ENCODE measurements around the gene FGD2.

The FGD2 gene

DNA sequence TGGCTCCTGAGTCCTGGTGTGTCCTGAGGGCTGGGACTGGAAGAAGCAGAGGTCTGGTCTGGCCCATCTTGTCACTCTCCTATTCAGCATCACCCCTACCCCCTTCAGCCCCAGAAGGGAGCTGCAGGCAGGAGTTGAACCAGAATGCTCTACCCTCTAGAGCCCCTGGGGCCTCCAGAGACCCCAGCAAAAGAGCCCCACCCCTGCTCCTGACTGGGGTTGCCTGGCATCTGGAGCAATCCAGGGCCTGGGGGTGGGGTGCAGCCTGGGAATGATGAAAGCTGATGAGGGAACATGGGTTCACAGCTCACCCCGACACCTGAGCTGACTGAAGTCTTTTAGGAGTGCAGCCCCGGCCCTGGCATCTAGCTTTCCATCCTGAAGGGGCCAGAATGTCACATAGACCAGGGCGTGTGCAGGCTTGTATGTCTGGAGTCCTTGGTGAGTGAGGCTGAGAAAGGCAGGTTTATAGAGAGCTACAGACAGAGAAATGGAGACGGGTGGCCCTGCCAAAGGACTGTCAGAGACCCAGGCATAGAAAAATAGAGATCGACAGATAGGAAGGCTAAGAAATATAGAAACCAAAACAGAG, 12.2 kb downstream of the FGD2 start:
- no peak for DNase-seq (ENCODE audit: low read depth in 2 of 2)

DNA sequence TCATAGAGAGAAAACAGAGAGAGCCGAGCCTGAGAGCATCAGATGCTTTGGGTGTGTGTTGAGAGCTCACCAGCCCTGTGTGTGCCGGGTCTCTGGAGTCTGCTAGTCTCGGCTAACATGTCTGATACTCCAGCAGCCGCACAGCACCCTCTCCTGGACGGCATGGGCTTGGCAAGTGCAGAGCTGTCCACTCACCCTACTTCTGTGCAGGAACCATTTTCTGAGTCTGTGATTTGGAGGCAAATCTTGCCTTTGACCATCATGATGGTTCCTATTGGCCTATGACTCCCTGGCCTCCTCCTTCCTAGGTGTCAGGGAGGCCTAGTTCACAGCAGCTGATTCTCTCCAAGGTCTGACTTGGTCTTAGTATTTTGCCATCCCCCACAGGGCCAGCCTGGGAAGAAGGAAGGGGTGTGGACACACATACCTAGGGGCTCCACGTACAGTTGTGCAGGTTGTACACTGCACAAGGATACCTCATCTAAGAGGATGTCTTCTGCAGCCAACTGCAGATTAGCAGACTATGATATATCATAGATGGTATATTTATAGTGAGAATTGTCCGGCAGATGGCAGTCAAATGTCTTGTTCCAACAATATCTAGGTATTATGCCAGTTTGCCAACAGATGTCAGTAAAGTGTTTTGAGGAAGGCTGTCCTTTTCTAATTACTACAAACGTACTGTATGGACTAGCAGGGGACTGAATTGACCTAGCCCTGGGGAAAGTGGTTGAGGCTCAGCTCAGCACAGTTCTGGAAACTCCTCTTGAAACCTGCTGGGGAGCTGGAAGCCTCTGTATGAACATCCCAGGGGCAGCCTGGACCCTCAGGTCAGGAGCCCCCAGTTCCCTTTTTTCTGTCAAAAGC, 13.0 kb downstream of the FGD2 start:
- DNase-seq (ENCODE audit: low read depth in 2 of 2) = peak; percentile 69 to 79

DNA sequence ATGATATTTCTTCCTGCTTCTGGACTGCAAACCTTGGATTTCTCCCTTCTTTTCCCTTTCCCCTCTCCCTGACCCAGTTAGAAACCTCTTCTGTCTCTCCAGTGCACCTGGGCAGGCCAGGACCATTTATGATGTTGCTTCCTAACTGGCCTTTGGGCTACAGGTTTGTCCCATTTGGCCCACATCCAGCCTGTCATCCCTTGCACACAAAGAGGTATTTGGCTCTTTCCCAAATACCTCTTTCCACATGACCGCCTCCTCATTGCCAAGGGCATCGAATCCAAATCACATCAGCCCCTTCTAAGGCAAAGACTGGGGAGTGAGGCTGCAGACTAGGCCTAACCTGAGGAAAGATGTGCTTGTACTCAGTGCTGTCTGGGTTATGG, 13.6 kb downstream of the FGD2 start:
- no peak for DNase-seq (ENCODE audit: low read depth in 2 of 2)

DNA sequence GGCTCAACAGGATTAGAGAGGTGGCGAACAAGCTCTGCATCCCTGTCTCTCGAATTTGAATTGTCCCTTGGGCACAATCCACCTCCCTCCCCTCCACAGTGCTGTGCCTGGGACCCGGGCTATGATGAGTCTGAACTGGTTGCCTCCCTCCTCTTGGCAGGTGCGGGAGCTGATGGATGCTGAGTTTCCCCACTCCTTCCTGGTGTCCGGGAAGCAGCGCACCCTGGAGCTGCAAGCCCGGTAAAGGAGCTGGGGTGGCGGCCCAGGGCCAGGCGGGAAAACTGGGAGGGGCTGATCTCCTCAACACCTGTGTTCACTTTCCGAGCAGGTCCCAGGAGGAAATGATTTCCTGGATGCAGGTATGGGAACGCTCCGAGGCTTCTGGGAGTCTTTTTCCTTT, 14.9 kb downstream of the FGD2 start:
- DNase-seq (ENCODE audit: low read depth in 2 of 2) = no peak

DNA sequence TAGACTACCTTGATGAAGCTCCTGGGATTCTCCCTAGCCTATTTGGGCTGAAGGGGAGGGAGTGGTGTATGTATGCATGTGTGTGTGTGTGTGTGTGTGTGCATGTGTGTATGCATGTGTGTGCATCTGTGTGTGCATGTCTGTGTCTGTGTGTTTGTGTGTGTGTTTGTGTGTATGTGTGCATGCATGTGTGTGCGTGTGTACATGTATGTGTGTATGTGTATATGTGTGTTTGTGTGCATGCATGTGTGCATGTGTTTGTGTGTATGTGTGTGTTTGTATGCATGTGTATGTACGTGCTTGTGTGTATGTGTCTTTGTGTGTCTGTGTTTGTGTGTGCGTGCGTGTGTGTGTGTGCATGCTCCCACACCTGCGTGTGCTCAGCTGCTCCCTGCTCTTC, 15.4 kb downstream of the FGD2 start:
- no peak for DNase-seq (ENCODE audit: low read depth in 2 of 2)

DNA sequence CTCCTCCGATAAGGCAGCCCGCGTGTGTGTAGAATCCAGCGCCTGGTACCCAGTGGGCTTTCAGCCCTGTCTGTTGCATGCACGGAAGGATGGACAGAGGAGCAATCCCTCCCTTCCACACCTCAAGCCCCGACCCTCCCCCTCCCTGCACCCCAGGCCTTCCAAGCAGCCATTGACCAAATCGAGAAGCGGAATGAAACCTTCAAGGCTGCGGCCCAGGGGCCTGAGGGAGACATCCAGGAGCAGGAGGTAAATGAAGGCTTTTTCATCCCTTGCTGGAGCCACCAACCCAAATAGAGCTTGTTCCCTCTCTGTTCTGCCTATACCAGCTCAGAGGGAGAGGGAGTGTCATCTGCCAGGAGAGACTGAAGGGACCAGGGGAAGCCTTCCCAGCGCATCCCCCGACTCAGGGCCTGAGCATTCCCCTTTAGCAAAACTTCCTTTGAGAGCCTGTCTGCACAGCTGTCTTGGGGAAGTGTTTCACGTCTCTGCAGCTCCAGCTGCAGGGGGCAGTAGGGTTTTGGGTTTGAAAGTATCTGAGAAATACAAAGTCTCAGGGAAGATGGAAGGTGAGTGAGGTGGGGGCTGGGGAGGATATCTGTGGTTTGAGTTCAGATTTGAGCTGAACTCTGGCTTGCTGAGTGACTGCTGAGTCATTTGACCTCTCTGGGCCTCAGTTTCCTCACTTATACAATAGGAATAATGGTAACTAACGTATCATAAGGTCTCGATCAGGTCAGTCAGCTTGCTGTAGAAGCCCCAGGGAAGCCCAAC, 16.1 kb downstream of the FGD2 start:
- peak in 1 of 2 donors; percentile 48 for DNase-seq (ENCODE audit: low read depth in 2 of 2)

DNA sequence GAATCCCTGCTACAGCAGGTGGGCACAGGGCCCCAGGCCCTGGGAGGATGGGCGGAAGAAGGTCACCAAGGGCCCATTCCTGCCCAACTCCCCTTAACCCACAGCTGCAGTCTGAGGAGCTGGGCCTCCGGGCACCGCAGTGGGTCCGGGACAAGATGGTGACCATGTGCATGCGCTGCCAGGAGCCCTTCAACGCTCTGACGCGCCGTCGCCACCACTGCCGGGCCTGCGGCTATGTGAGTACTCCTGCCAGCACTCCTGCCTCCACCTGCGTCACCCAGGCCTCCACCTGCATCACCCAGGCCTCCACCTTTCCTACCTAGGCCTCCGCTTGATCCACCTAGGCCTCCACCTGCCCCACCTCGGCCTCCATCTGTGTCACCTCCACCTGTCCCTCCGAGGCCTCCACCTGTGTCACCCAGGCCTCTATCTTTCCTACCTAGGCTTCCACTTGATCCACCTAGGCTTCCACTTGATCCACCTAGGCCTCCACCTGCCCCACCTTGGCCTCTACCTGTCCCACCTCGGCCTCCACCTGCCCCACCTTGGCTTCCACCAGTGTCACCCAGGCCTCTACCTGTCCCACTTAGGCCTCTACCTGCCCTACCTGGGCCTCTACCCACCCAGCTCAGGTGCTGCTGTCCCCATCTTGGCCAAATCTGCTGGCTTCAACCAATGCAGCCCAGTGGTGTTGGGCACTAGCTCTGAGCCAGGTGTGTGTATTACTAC, 16.8 kb downstream of the FGD2 start:
- DNase-seq (ENCODE audit: low read depth in 2 of 2) = no peak

DNA sequence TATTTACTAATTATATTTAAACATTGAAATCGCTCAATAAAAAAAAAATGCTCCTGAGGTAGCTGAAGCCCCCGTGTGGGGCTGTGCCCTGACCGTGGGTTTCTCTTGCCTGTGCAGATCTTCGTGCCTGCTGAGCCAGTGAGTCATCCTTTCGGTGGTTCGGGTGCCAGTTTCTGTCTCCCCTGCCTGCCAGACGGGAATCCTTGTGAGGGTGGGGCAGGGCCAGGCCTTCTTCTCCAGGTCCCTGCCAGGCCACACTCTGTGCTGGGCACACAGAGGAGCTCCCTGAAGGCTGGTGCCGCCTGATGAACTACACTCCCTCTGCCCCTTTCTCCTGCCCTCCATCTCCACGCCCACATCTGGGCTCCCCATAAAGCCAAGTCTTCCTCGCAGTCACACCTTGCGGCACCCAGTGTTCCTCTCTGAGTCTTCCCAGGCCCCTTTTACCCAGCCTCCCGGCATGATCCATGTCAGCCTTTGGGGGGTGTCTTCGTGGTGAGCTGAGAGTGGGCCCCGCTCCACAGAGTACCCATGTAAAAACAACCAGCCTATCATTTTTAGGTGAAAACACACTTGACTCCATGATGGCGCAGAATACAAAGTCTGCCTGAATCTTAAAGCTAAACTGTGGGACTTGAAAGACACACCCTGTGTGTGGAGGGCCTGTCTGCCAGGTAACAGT, 19.3 kb downstream of the FGD2 start:
- DNase-seq (ENCODE audit: low read depth in 2 of 2) = no peak

DNA sequence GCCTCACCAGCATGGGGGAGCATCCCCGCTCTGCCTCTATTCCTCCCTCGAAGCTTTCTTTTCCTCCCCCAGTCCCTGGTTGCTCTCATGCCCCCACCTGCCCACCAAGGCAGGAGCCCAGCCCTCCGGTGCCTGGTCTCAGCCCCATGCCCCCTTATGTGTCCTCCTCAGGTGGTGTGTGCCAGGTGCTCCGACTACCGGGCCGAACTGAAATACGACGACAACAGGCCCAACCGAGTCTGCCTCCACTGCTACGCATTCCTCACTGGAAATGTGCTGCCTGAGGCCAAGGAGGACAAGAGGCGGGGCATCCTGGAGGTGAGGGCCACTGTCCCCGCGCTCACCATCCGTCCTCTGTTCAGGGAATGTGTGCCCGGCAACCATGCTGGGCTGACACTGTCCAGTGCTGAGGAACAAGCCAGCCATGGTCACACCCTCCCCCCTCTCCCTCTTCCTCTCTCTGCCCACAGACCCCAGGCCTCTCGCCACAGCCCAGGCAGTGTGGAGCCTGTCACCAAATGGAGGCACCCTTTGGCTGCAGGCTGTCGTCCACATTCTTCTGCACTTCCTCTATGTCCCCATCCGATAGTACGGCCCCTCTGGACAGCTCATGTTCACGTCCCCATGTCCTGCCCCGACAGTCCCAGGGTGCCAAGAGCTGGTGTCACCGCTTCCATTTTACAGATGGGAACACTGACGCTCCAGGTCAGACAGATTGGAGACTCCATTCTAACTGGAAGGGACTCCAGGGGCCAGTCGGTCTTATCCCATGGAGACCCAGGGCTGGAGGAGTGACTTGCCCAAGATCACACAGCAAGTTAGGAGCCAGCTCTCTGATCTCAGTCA, 20.4 kb downstream of the FGD2 start:
- DNase-seq (ENCODE audit: low read depth in 2 of 2) = no peak

DNA sequence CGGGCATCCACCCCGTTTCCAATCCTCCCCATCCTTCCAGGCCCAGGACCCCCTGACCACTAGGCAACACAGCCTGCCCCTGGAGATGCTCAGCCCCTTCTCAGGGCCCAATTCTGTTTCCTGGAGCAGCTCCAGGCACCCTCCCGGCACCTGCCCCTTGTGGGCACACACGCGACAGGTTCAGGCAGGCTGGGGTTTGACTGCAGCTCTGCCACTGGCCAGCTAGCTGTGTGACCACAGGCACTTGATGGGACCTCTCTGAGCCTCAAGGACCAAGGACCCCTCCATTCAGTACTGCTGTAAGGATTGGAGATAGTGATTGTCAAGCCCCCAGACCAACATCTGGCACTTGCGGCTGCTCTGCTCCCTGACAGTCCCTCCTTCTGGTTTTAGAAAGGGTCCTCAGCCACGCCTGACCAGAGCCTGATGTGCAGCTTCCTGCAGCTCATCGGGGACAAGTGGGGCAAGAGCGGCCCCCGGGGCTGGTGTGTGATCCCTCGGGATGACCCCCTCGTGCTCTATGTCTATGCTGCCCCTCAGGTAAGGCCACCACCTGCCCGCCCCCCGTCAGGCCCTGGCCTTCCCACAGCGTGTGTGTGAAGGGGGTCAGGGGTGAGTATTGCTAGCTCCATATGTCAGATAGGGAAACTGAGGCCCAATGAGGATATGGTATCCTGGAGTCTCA, 21.7 kb downstream of the FGD2 start:
- no peak for DNase-seq (ENCODE audit: low read depth in 2 of 2)

DNA sequence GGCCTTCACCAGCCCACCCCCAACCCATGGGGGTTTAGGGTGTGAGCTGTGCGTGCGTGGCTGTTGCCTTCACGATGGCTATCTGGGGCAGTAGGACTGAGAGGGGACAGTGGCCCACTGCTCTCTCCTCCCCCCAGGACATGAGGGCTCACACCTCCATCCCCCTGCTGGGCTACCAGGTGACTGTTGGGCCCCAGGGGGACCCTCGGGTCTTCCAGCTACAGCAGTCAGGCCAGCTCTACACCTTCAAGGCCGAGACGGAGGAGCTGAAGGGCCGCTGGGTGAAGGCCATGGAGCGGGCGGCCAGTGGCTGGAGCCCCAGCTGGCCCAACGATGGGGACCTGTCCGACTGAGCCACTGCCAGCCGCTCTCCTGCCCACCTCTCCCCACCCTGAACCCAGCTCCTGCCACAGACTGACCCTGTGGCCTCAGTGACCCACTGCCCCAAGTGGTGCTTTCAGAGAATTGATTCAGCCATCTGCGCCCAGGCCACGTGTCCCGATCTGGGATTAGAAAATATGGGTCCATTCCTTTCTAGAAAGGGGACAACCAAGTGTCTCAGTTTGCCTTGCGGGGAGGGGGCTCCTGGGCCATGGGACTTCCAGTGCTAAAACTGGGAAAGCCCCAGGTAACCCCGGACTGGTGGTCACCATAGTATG, 22.5 kb downstream of the FGD2 start:
- no peak for DNase-seq (ENCODE audit: low read depth in 2 of 2)

DNA sequence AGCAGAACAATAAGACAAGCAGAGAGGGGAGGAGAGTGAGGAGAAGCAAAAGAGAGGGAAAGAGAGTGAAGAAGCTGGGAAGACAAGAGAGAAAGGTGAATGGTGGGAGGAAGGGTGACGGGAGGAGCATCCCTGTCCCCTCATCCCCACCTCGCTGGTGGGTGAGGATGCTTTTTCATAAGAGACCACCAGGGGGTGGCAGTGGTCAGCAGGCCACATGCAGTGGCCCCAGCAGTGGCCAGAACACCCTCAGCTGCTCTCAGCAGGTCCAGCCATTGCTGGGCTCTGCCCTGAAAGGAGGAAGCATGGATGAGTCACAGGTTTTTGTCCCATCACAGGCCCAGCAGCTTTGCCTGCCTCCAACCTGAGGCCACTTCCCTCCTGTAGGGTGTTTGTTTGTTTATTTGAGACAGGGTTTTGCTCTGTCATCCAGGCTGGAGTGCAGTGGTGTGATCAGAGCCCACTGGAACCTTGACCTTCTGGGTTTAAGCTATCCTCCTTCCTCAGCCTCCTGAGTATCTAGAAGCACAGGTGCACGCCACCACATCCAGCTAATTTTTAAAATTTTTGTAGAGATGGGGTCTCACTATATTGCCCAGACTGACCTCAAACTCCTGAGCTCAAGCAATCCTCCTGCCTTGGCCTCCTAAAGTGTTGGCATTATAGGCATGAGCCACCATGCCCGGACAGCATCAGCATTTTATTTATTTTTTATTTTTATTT, 24.0 kb downstream of the FGD2 start:
- no peak for DNase-seq (ENCODE audit: low read depth in 2 of 2)

DNA sequence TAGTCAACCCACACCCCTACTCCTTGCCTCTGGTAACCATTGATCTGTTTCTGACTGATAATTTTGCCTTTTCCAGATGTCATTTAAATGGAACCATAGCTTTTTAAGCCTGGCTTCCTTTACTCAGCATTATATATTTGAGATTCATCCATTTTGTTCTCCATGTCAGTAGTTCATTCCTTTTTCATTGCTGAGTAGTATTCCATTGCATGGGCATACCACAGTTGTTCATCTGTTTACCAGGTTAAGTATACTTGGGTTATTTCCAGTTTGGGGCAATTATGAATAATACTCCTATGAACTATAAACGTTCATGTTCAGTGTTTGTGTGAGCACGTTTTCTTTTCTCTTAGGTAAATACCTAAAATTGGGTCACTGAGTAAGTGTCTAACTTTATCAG, 25.1 kb downstream of the FGD2 start:
- DNase-seq (ENCODE audit: low read depth in 2 of 2) = no peak

DNA sequence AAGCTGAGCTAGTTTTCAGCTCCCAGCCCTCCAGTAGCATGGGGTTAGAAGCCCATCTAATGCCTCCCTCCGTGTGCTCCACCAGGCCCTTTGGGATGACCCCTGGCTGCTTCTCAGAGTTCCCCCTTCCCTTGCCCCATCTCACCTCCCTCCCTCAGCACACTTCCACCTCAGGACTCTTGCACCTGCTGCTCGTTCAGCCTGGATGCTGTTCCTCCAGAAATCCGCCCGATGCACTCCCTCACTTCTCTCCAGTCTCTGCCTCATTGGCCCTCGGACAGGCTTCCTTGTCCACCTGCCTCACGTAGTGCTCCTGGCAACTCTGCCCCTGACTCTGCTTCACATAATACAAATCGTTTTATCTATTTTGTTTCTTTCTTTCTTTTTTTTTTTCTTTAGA, 26.8 kb downstream of the FGD2 start:
- DNase-seq (ENCODE audit: low read depth in 2 of 2) = no peak

DNA sequence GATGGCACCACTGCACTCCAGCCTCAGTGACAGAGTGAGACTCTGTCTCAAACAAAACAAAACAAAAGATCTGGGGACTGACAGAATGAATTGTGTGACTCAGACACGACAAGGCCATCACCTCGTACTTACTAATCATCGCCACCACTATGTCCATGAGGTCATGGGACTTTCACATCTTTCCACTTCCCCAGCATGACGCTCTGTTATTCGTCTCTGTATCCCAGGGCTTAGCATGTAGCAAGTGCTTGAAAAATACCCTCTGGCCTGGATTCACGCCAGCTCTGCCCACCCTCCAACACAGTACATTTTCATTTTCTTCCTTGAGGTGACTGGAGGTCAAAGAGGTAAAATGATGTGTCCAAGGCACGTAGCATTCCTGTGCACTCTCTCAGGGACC, 27.8 kb downstream of the FGD2 start:
- DNase-seq (ENCODE audit: low read depth in 2 of 2) = no peak

DNA sequence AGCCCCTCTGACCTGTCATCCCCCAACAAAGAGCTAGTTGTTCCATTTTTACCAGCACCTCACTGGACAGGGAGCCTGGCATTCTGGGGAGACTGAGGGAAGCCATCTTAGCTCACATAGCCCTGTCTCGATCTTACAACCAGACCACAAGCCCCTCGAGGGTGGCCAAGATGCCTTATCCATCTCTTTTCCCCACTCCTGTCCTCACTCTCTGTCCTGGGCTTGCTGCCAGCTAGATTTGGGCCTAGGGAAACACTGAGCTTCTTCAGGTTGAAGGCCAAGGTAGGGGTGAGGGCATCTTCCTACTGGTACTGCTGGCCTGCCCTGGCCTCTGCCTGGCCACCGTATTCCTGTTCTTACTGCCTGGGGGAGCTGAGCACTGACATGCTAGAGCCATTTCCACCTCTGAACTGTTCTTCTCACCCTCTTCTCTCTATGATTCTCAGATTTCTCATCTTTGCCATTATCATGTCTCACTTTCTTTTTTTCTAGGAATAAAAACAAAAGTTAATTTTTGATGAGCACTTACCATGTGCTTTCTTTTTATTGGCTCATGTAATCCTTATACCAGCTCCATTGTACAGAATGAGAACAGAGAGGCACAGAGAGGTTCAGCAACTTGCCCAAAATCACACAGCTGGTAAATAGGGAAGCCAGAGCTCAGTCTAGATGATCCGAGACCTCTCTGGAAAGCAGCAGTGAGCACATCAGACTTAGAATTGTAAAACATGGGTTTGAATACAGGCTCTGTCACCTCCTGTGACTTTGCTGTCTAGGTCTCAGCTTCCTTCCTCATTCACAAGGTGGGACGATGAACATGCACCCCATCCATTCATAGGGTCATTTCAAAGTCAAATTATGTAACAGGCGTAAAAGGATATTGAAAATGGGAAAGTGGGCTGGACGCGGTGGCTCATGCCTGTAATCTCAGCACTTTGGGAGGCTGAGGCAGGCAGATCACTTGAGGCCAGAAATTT, 28.7 kb downstream of the FGD2 start:
- no peak for DNase-seq (ENCODE audit: low read depth in 2 of 2)

DNA sequence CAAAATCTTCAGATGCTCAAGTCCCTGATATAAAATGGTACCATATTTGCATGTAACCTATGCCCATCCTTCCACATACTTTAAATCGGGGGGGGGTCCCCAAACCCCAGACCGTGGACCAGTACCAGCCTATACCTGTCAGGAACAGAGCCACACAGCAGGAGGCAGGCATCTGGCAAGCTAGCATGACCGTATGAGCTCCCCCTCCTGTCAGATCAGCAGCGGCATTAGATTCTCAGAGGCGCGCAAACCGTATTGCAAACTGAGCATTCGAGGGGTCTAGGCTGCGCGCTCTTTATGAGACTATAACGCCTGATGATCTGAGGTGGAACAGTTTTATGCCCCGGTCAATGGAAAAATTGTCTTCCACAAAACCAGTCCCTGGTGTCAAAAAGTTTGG, 30.7 kb downstream of the FGD2 start:
- DNase-seq (ENCODE audit: low read depth in 2 of 2) = no peak

Data from stimulated activated CD8-positive, alpha-beta memory T cell treated with anti-CD3 and anti-CD28 coated beads, Interleukin-2, amount 100 ng/mL, for 1 hour (primary cell).